Liver (tissue), 9 donors: ENCODE results near the gene GIMAP6. TPM values are rescaled to one million over a fixed set of nuclear protein-coding genes. Genes with fewer than 3 reads are reported as not detected.
"Not testable (repeated sequence)": the region's sequence is repeated elsewhere in the genome, so short reads cannot be mapped to it uniquely, and the experiment has no call there.

Experiments used
- DNase-seq: peaks from one replicate; pipeline ENCODE4 v3.0.0-alpha.2; 2017; ENCODE audit warnings: low spot score
- H3K27ac ChIP-seq, 2 donors: one replicate each; pipeline ENCODE4 v1.7.0; 2013; ENCODE audit warnings: inconsistent platforms in 2 of 2, low read length in 2 of 2, control low read depth in 1 of 2, low read depth in 1 of 2, mild to moderate bottlenecking in 1 of 2
- H3K27me3 ChIP-seq, 4 donors: one replicate each; pipeline versions ENCODE4 v1.6.1 to v1.7.0; 2013; ENCODE audit warnings: low read length in 3 of 4, inconsistent platforms in 1 of 4, mild to moderate bottlenecking in 1 of 4, moderate library complexity in 1 of 4; ENCODE audit not compliant: control insufficient read depth in 4 of 4, insufficient read depth in 4 of 4
- H3K36me3 ChIP-seq, 4 donors: one replicate each; pipeline versions ENCODE4 v1.6.1 to v1.7.0; 2013; ENCODE audit warnings: low read length in 3 of 4, mild to moderate bottlenecking in 3 of 4, low read depth in 1 of 4, moderate library complexity in 1 of 4; ENCODE audit not compliant: control insufficient read depth in 4 of 4, insufficient read depth in 3 of 4
- H3K4me1 ChIP-seq, 4 donors: one replicate each; pipeline versions ENCODE4 v1.6.1 to v1.7.0; 2013; ENCODE audit warnings: low read length in 3 of 4, mild to moderate bottlenecking in 3 of 4, moderate library complexity in 1 of 4; ENCODE audit not compliant: control insufficient read depth in 4 of 4, insufficient read depth in 4 of 4
- H3K4me3 ChIP-seq, 3 donors: one replicate each; pipeline versions ENCODE4 v1.6.1 to v1.7.0; 2013; ENCODE audit warnings: low read length in 3 of 3, control low read depth in 1 of 3, low read depth in 1 of 3, mild to moderate bottlenecking in 1 of 3
- H3K9ac ChIP-seq, 2 donors: one replicate each; pipeline ENCODE4 v1.7.0; 2013; ENCODE audit warnings: low read length in 2 of 2, mild to moderate bottlenecking in 2 of 2, moderate library complexity in 2 of 2, control low read depth in 1 of 2, low read depth in 1 of 2
- H3K9me3 ChIP-seq, 4 donors: one replicate each; pipeline versions ENCODE4 v1.6.1 to v1.7.0; 2013; ENCODE audit warnings: low read length in 3 of 4; ENCODE audit not compliant: control insufficient read depth in 4 of 4
- ATF3 ChIP-seq: IDR thresholded peaks from 2 replicates; pipeline ENCODE4 v1.6.1; 2016; ENCODE audit warnings: antibody characterized with exemption
- CTCF ChIP-seq: fragments of 150-350 bp; IDR thresholded peaks from 2 replicates; pipeline ENCODE4 v1.5.1; 2017; ENCODE audit warnings: improper control_type of control experiment, low read depth, low read length; ENCODE audit not compliant: missing input control
- FOXA1 ChIP-seq: IDR thresholded peaks from 2 replicates; pipeline ENCODE4 v1.6.1; 2016; ENCODE audit warnings: antibody characterized with exemption
- GABPA ChIP-seq, 2 donors: IDR thresholded peaks in 1 of 2; conservative IDR thresholded peaks in 1 of 2; 2 replicates each; pipeline ENCODE4 v1.6.1; 2016; ENCODE audit warnings: antibody characterized with exemption in 2 of 2, mild to moderate bottlenecking in 1 of 2, moderate library complexity in 1 of 2
- JUND ChIP-seq, 2 donors: IDR thresholded peaks; 2 replicates each; pipeline ENCODE4 v1.6.1; 2016; ENCODE audit warnings: antibody characterized with exemption in 2 of 2
- NR2F2 ChIP-seq: IDR thresholded peaks from 2 replicates; pipeline ENCODE4 v1.6.1; 2016; ENCODE audit warnings: antibody characterized with exemption
- RAD21 ChIP-seq, 2 donors: IDR thresholded peaks; 2 replicates each; pipeline ENCODE4 v1.6.1; 2016; ENCODE audit warnings: antibody characterized with exemption in 2 of 2, mild to moderate bottlenecking in 2 of 2
- YY1 ChIP-seq: IDR thresholded peaks from 2 replicates; pipeline ENCODE4 v1.6.1; 2016; ENCODE audit warnings: antibody characterized with exemption, mild to moderate bottlenecking
- ZBTB33 ChIP-seq: IDR thresholded peaks from 2 replicates; pipeline ENCODE4 v1.6.1; 2016; ENCODE audit warnings: antibody characterized with exemption
- WGBS: extraction: QIAGEN DNeasy Blood & Tissue Kit; methylation state at CpG from one replicate; pipeline ENCODE4 v1.1.7; 2013; 5-methylcytosine and 5-hydroxymethylcytosine counted together
- polyA plus RNA-seq, 2 donors: library from polyadenylated mRNA; stranded (reverse) in 1 of 2; unstranded in 1 of 2; fragments of 200-250 nt in 1 of 2; fragments of >200 nt in 1 of 2; fragmentation: Nextera tagmentation in 1 of 2; extraction: Ambion mirVana in 1 of 2; gene quantifications; one replicate each; pipeline versions ENCODE4 v1.2.1 to v1.2.3, GENCODE V29; 2013 to 2015
- total RNA-seq, 2 donors: library from RNA; depleted of rRNA; stranded (reverse); fragments of >200 nt; gene quantifications; one replicate each; pipeline ENCODE4 v1.2.3, GENCODE V29; 2014
- TF ChIP-seq, protein P1 (sequence below): IDR thresholded peaks from 2 replicates; pipeline ENCODE4 v1.6.1; 2016; ENCODE audit warnings: antibody characterized with exemption, mild to moderate bottlenecking
- TF ChIP-seq, protein P2 (sequence below): IDR thresholded peaks from 2 replicates; pipeline ENCODE4 v1.6.1; 2016; ENCODE audit warnings: antibody characterized with exemption
- donor health status: healthy.
- donor health status: healthy.
- donor health status: healthy.
- donor health status: healthy.
- donor health status: healthy.

The GIMAP6 gene
- total and polyA plus RNA-seq, 4 donors = 2.0 to 17.5 (median 11.9) TPM

DNA sequence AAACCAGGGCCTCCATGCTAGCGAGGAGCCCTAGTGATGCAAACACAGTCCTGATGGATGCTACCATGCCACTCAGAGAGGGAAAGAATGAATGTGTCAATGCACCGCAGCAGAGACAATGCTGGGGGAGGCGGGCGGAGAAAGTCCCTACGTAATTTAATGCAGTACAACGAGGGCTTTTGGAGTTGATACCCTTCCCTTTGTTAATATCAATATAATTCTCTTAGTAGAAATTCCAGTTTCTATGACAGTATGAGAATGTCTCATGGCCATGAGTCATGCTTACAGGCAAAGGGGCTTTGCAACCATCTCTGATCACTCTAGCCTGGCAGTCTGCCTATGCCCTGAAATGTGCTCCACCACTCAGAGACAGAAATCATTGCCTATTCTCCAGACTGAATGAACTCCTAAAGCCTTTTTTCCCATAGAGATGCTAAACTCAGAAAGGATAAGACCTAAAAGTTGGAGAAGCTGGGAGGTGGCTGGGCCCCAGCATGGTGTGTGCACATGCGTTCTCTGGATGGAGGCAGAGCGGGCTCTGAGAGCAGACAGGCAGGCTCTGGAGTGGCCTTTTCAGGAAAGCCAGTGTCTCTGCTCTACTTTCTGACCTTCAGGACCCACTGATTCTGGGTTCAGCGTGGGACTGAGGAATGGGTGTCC is 33.0 kb upstream of the GIMAP6 start:
- Histone ChIP-seq H3K36me3 (no peaks in the 10 kb centered on the region), H3K9ac (no peak overlapping the region), H3K27me3 (no peaks in the 10 kb centered on the region), H3K4me1 (no peaks in the 10 kb centered on the region), H3K4me3 (no peak overlapping the region), H3K9me3 (no peaks in the 10 kb centered on the region), H3K27ac (peak overlapping the region; percentile 6 to 33)
- 92% methylated on average over 9 of the region's 9 CpGs for WGBS
- TF ChIP-seq YY1 (no peak), CTCF (no peak), GABPA (IDR thresholded peaks at IDR 0.05 in 1 of 2, conservative IDR thresholded peaks at IDR 0.05 in 1 of 2) (no peak)
- TF ChIP-seq, protein P1, sequence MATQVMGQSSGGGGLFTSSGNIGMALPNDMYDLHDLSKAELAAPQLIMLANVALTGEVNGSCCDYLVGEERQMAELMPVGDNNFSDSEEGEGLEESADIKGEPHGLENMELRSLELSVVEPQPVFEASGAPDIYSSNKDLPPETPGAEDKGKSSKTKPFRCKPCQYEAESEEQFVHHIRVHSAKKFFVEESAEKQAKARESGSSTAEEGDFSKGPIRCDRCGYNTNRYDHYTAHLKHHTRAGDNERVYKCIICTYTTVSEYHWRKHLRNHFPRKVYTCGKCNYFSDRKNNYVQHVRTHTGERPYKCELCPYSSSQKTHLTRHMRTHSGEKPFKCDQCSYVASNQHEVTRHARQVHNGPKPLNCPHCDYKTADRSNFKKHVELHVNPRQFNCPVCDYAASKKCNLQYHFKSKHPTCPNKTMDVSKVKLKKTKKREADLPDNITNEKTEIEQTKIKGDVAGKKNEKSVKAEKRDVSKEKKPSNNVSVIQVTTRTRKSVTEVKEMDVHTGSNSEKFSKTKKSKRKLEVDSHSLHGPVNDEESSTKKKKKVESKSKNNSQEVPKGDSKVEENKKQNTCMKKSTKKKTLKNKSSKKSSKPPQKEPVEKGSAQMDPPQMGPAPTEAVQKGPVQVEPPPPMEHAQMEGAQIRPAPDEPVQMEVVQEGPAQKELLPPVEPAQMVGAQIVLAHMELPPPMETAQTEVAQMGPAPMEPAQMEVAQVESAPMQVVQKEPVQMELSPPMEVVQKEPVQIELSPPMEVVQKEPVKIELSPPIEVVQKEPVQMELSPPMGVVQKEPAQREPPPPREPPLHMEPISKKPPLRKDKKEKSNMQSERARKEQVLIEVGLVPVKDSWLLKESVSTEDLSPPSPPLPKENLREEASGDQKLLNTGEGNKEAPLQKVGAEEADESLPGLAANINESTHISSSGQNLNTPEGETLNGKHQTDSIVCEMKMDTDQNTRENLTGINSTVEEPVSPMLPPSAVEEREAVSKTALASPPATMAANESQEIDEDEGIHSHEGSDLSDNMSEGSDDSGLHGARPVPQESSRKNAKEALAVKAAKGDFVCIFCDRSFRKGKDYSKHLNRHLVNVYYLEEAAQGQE = no peak
- no peak for DNase-seq

- no peaks in the 10 kb centered on the region for H3K4me1 ChIP-seq
Observed at GRCh38 chr7:150663802-150664494, 31.8 kb upstream of the GIMAP6 start.

DNA sequence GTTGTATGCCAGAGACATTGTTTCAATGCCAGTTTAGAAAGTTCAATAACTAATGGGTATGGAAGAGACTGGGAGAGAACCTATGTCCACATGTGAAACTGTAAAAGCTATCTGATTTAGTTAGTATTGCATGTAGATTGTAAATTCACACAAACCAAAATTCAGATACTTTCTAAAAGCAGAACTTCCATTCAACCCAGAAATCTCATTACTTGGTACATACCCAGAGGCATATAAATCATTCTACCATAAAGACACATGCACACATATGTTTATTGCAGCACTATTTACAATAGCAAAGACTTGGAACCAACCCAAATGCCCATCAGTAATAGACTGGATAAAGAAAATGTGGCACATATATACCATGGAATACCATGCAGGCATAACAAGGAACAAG is 30.6 kb upstream of the GIMAP6 start:
- not testable (repeated sequence) for H3K4me3 ChIP-seq, H3K9me3 ChIP-seq, H3K36me3 ChIP-seq, H3K4me1 ChIP-seq, H3K9ac ChIP-seq, H3K27ac ChIP-seq, DNase-seq, H3K27me3 ChIP-seq

More at GRCh38 chr7:150663802-150664494, 31.8 kb upstream of the GIMAP6 start:
- Histone ChIP-seq H3K27ac (no peak overlapping the region), H3K27me3 (no peaks in the 10 kb centered on the region), H3K36me3 (no peaks in the 10 kb centered on the region), H3K9me3 (no peaks in the 10 kb centered on the region), H3K4me3 (no peak overlapping the region), H3K9ac (no peak overlapping the region)
- 91% methylated on average over 4 of the region's 4 CpGs for WGBS
- DNase-seq = no peak
- TF ChIP-seq FOXA1 (no peak), ATF3 (no peak), ZBTB33 (no peak), NR2F2 (no peak), RAD21 (IDR thresholded peaks at IDR 0.05) (no peak), JUND (IDR thresholded peaks at IDR 0.05) (no peak)
- TF ChIP-seq, protein P2, sequence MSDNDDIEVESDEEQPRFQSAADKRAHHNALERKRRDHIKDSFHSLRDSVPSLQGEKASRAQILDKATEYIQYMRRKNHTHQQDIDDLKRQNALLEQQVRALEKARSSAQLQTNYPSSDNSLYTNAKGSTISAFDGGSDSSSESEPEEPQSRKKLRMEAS = no peak
